GM23248 (cell line): Measurements from ENCODE around the gene STXBP5L. TPM values are rescaled to one million over a fixed set of nuclear protein-coding genes. Genes with fewer than 3 reads are reported as not detected.

Experiments used
- DNase-seq: peaks from one replicate; pipeline ENCODE4 v3.0.0-alpha.2; 2015
- H2AFZ ChIP-seq: fragments of 200-600 bp; sonication (generic); 2 replicates; pipeline ENCODE4 v1.6.1; 2016; ENCODE audit warnings: antibody characterized with exemption
- H3F3A ChIP-seq: fragments of 200-600 bp; sonication (generic); 2 replicates; pipeline ENCODE4 v1.6.1; 2016; ENCODE audit warnings: mild to moderate bottlenecking, antibody characterized with exemption, mixed run types; ENCODE audit not compliant: insufficient read depth
- H3K27ac ChIP-seq: fragments of 200-600 bp; sonication (generic); 2 replicates; pipeline ENCODE4 v1.5.1; 2016; ENCODE audit warnings: mild to moderate bottlenecking
- H3K27me3 ChIP-seq: fragments of 200-600 bp; sonication (generic); replicated peaks from 2 replicates; pipeline ENCODE4 v1.6.1; 2016; ENCODE audit warnings: mild to moderate bottlenecking; ENCODE audit not compliant: insufficient read depth
- H3K36me3 ChIP-seq: fragments of 200-600 bp; sonication (generic); 2 replicates; pipeline ENCODE4 v1.6.1; 2016; ENCODE audit warnings: low read depth, mild to moderate bottlenecking
- H3K4me1 ChIP-seq: fragments of 200-600 bp; sonication (generic); 2 replicates; pipeline ENCODE4 v1.6.1; 2016; ENCODE audit warnings: mild to moderate bottlenecking; ENCODE audit not compliant: insufficient read depth
- H3K4me2 ChIP-seq: fragments of 200-600 bp; sonication (generic); one replicate; pipeline ENCODE4 v1.6.1; 2016; ENCODE audit warnings: mild to moderate bottlenecking; ENCODE audit not compliant: unreplicated experiment
- H3K4me3 ChIP-seq: fragments of 200-600 bp; sonication (generic); 2 replicates; pipeline ENCODE4 v1.5.1; 2016; ENCODE audit warnings: mild to moderate bottlenecking
- H3K79me2 ChIP-seq: fragments of 200-600 bp; sonication (generic); 2 replicates; pipeline ENCODE4 v1.6.1; 2016; ENCODE audit warnings: mild to moderate bottlenecking; ENCODE audit not compliant: insufficient read depth
- H3K9ac ChIP-seq: fragments of 200-600 bp; sonication (generic); 2 replicates; pipeline ENCODE4 v1.6.1; 2016; ENCODE audit warnings: mild to moderate bottlenecking
- H3K9me2 ChIP-seq: fragments of 200-600 bp; sonication (generic); 2 replicates; pipeline ENCODE4 v1.6.1; 2016; ENCODE audit warnings: mixed run types, mild to moderate bottlenecking, moderate library complexity; ENCODE audit not compliant: insufficient read depth
- H3K9me3 ChIP-seq: fragments of 200-600 bp; sonication (generic); one replicate; pipeline ENCODE4 v1.6.1; 2017; ENCODE audit warnings: low read depth
- H4K20me1 ChIP-seq: fragments of 200-600 bp; sonication (generic); 2 replicates; pipeline ENCODE4 v1.6.0; 2016; ENCODE audit not compliant: insufficient read depth
- EZH2 ChIP-seq: fragments of 200-600 bp; sonication (generic); IDR thresholded peaks from 2 replicates; pipeline ENCODE4 v1.6.1; 2018; ENCODE audit warnings: antibody characterized with exemption, mild to moderate bottlenecking; ENCODE audit not compliant: insufficient read depth, poor library complexity, severe bottlenecking
- EZH2phosphoT487 ChIP-seq: fragments of 200-600 bp; sonication (generic); IDR thresholded peaks from 2 replicates; pipeline ENCODE4 v1.6.1; 2018; ENCODE audit warnings: antibody characterized with exemption, moderate library complexity, mild to moderate bottlenecking, low read depth; ENCODE audit not compliant: insufficient read depth
- WGBS, 2 experiments: methylation state at CpG; one replicate each; pipeline ENCODE4 v1.1.6; 2015 to 2017; ENCODE audit warnings: low lambda C conversion rate in 2 of 2, low coverage in 1 of 2; ENCODE audit errors: missing lambda C conversion rate in 2 of 2; 5-methylcytosine and 5-hydroxymethylcytosine counted together
- in situ Hi-C: fragments of 300-500 bp; cut with MboI; formaldehyde crosslinking; loops from 2 replicates; pipeline ENCODE4 v1.15.0; 2020
- polyA plus RNA-seq: library from polyadenylated mRNA; unstranded; fragments of >200 nt; fragmentation: Nextera tagmentation; extraction: Ambion mirVana; gene quantifications from 2 replicates; pipeline ENCODE4 v1.2.1, GENCODE V29; 2016
- total RNA-seq: library from RNA; depleted of rRNA; stranded (reverse); fragments of >200 nt; shearing (Covaris generic); gene quantifications from 2 replicates; pipeline ENCODE4 v1.2.3, GENCODE V29; 2014

The STXBP5L gene
- total and polyA plus RNA-seq, 2 experiments from 2014 or later, result not detected

DNA sequence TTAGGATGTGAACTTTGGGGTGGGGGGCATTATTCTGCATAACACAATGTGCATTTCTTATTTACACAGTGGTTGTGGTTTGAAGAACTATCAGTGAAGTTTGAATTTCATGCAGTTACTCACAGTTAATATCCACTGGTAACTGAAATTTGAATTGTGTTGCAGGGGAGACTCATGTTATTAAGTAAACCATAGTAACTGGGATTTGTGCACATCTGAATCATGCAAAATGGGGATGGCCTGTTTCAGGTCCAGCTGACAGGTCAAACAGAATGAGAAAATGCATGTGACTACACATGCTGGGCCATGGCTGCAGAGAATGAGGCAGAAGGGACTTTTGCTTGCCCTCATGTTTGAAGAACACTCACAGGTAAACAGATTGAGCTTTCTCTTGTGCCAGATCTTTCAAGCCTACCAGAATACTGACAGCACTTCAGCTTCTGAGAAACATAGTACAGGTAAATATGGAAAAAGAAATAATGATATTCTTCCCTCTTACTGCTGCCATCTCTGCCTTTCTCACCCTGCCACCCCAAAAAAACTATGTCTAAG lies 522.7 kb downstream of the STXBP5L start:
- TF ChIP-seq EZH2 (no peak), EZH2phosphoT487 (no peak)
- Histone ChIP-seq H3K4me3 (no peak overlapping the region), H3K9ac (no peak overlapping the region), H3K36me3 (no peaks in the 10 kb centered on the region), H3K4me1 (no peaks in the 10 kb centered on the region; the same call in 1 of the 2 replicates), H3K79me2 (no peaks in the 10 kb centered on the region), H3F3A (no peaks in the 10 kb centered on the region), H3K27me3 (no peaks in the 10 kb centered on the region), H3K9me3 (no peaks in the 10 kb centered on the region), H2AFZ (peak overlapping the region; percentile 95), H3K9me2 (no peaks in the 10 kb centered on the region), H3K4me2 (no peak overlapping the region), H3K27ac (no peak overlapping the region), H4K20me1 (no peaks in the 10 kb centered on the region)
- peak; percentile 8 for DNase-seq
- in situ Hi-C loops, result no loop called here

GRCh38 chr3:121431726-121432517 lies 523.9 kb downstream of the STXBP5L start:
- no peaks in the 10 kb centered on the region for H3F3A ChIP-seq
- peak overlapping the region; percentile 94 for H3K4me2 ChIP-seq
- peak; percentile 66 for DNase-seq
- no peaks in the 10 kb centered on the region for H3K27me3 ChIP-seq
- no peaks in the 10 kb centered on the region for H3K9me3 ChIP-seq
- H4K20me1 ChIP-seq, result no peaks in the 10 kb centered on the region
- H3K4me1 ChIP-seq, result no peaks in the 10 kb centered on the region; the same call in 1 of the 2 replicates
- peak overlapping the region; percentile 68 for H3K9ac ChIP-seq
- in situ Hi-C loops, result no loop called here
- WGBS, 2 experiments, result 8 to 14% methylated on average over 5 of the region's 5 CpGs
- no peak overlapping the region for H3K27ac ChIP-seq
- H3K4me3 ChIP-seq, result peak overlapping the region; percentile 78
- H3K79me2 ChIP-seq, result no peaks in the 10 kb centered on the region
- no peaks in the 10 kb centered on the region for H3K9me2 ChIP-seq
- H3K36me3 ChIP-seq, result no peaks in the 10 kb centered on the region
- peak overlapping the region; percentile 95 for H2AFZ ChIP-seq
- TF ChIP-seq EZH2phosphoT487, result no peak
- no peak for TF ChIP-seq EZH2

GRCh38 chr3:121436074-121436473 lies 528.1 kb downstream of the STXBP5L start:
- no peaks in the 10 kb centered on the region for H3K36me3 ChIP-seq
- no peaks in the 10 kb centered on the region for H3K9me2 ChIP-seq
- WGBS, 2 experiments, result 96 to 98% methylated on average over 2 of the region's 2 CpGs
- no peaks in the 10 kb centered on the region; the same call in 1 of the 2 replicates for H3K4me1 ChIP-seq
- H3K9ac ChIP-seq, result no peak overlapping the region
- H3K27ac ChIP-seq, result no peak overlapping the region
- no peak for TF ChIP-seq EZH2
- TF ChIP-seq EZH2phosphoT487, result no peak
- H3K4me2 ChIP-seq, result no peak overlapping the region
- in situ Hi-C loops, result no loop called here
- no peak overlapping the region for H2AFZ ChIP-seq
- no peaks in the 10 kb centered on the region for H3K9me3 ChIP-seq
- no peak for DNase-seq
- no peaks in the 10 kb centered on the region for H3K79me2 ChIP-seq
- no peaks in the 10 kb centered on the region for H4K20me1 ChIP-seq
- no peaks in the 10 kb centered on the region for H3K27me3 ChIP-seq
- no peak overlapping the region for H3K4me3 ChIP-seq
- no peaks in the 10 kb centered on the region for H3F3A ChIP-seq

GRCh38 chr3:121436641-121437040 lies 528.6 kb downstream of the STXBP5L start:
- 88 to 94% methylated on average over 3 of the region's 3 CpGs for WGBS, 2 experiments
- H3K9me2 ChIP-seq, result no peaks in the 10 kb centered on the region
- H3K4me1 ChIP-seq, result no peaks in the 10 kb centered on the region; the same call in 1 of the 2 replicates
- no peak overlapping the region for H3K9ac ChIP-seq
- in situ Hi-C loops, result no loop called here
- TF ChIP-seq EZH2phosphoT487, result no peak
- no peak for TF ChIP-seq EZH2
- DNase-seq, result no peak
- no peak overlapping the region for H2AFZ ChIP-seq
- H3K9me3 ChIP-seq, result no peaks in the 10 kb centered on the region
- no peak overlapping the region for H3K4me2 ChIP-seq
- H3K4me3 ChIP-seq, result no peak overlapping the region
- H3K79me2 ChIP-seq, result no peaks in the 10 kb centered on the region
- no peaks in the 10 kb centered on the region for H3K27me3 ChIP-seq
- no peaks in the 10 kb centered on the region for H4K20me1 ChIP-seq
- no peaks in the 10 kb centered on the region for H3F3A ChIP-seq
- no peaks in the 10 kb centered on the region for H3K36me3 ChIP-seq
- no peak overlapping the region for H3K27ac ChIP-seq
